ENCODE results near the gene SERPINA10. TPM values are rescaled to one million over a fixed set of nuclear protein-coding genes. Genes with fewer than 3 reads are reported as not detected.
A peak's percentile ranks its signal among the peaks of the same experiment; 100 is the strongest.

SERPINA10 gene
- total and polyA plus RNA-seq, 2 of the 13 experiments (the other 11 are each of a cell fraction or from before 2014, with no cell fraction given), result 20.1 to 20.2 TPM

- TF ChIP-seq SNAPC4 (CRISPR knock-in tag; IDR thresholded peaks at IDR 0.05) (no peak), TAF1 (CRISPR knock-in tag; IDR thresholded peaks at IDR 0.05) (peak; percentile 85), CREBL2 (CRISPR knock-in tag; IDR thresholded peaks at IDR 0.05; ENCODE audit: borderline replicate concordance) (no peak), ZNF274 (CRISPR knock-in tag; IDR thresholded peaks at IDR 0.05) (no peak)
- TF ChIP-seq, protein P1, sequence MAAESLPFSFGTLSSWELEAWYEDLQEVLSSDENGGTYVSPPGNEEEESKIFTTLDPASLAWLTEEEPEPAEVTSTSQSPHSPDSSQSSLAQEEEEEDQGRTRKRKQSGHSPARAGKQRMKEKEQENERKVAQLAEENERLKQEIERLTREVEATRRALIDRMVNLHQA (CRISPR knock-in tag; IDR thresholded peaks at IDR 0.05), result no peak
- TF ChIP-seq, protein P2, sequence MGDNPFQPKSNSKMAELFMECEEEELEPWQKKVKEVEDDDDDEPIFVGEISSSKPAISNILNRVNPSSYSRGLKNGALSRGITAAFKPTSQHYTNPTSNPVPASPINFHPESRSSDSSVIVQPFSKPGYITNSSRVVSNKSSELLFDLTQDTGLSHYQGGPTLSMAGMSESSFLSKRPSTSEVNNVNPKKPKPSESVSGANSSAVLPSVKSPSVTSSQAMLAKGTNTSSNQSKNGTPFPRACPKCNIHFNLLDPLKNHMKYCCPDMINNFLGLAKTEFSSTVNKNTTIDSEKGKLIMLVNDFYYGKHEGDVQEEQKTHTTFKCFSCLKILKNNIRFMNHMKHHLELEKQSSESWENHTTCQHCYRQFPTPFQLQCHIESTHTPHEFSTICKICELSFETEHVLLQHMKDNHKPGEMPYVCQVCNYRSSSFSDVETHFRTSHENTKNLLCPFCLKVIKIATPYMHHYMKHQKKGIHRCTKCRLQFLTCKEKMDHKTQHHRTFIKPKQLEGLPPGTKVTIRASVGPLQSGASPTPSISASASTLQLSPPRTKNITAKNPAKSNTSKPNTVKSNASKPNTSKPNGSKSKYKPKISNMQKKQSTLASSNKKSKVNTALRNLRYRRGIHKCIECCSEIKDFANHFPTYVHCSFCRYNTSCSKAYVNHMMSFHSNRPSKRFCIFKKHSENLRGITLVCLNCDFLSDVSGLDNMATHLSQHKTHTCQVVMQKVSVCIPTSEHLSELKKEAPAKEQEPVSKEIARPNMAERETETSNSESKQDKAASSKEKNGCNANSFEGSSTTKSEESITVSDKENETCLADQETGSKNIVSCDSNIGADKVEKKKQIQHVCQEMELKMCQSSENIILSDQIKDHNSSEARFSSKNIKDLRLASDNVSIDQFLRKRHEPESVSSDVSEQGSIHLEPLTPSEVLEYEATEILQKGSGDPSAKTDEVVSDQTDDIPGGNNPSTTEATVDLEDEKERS (CRISPR knock-in tag; IDR thresholded peaks at IDR 0.05), result no peak; the same call in none of the 2 replicates
- TF ChIP-seq, protein P3, sequence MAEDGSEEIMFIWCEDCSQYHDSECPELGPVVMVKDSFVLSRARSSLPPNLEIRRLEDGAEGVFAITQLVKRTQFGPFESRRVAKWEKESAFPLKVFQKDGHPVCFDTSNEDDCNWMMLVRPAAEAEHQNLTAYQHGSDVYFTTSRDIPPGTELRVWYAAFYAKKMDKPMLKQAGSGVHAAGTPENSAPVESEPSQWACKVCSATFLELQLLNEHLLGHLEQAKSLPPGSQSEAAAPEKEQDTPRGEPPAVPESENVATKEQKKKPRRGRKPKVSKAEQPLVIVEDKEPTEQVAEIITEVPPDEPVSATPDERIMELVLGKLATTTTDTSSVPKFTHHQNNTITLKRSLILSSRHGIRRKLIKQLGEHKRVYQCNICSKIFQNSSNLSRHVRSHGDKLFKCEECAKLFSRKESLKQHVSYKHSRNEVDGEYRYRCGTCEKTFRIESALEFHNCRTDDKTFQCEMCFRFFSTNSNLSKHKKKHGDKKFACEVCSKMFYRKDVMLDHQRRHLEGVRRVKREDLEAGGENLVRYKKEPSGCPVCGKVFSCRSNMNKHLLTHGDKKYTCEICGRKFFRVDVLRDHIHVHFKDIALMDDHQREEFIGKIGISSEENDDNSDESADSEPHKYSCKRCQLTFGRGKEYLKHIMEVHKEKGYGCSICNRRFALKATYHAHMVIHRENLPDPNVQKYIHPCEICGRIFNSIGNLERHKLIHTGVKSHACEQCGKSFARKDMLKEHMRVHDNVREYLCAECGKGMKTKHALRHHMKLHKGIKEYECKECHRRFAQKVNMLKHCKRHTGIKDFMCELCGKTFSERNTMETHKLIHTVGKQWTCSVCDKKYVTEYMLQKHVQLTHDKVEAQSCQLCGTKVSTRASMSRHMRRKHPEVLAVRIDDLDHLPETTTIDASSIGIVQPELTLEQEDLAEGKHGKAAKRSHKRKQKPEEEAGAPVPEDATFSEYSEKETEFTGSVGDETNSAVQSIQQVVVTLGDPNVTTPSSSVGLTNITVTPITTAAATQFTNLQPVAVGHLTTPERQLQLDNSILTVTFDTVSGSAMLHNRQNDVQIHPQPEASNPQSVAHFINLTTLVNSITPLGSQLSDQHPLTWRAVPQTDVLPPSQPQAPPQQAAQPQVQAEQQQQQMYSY (CRISPR knock-in tag; IDR thresholded peaks at IDR 0.05), result peak; percentile 59; the same call in 1 of the 2 replicates
- TF ChIP-seq, protein P4, sequence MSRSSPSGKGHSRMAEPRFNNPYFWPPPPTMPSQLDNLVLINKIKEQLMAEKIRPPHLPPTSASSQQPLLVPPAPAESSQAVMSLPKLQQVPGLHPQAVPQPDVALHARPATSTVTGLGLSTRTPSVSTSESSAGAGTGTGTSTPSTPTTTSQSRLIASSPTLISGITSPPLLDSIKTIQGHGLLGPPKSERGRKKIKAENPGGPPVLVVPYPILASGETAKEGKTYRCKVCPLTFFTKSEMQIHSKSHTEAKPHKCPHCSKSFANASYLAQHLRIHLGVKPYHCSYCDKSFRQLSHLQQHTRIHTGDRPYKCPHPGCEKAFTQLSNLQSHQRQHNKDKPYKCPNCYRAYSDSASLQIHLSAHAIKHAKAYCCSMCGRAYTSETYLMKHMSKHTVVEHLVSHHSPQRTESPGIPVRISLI (CRISPR knock-in tag; IDR thresholded peaks at IDR 0.05; ENCODE audit: borderline replicate concordance), result peak; percentile 38; the same call in 1 of the 2 replicates
These were observed at the start of gene SERPINA10 (continued) for GRCh38 chr14:94292872-94293577.

Data from HepG2 (cell line).